ENCODE measurements around the gene BSN. TPM values are rescaled to one million over a fixed set of nuclear protein-coding genes. Genes with fewer than 3 reads are reported as not detected.

Gene BSN
- polyA plus RNA-seq (2013, experiment 1 of 4): 0.72 TPM
- polyA plus RNA-seq (2013, experiment 2 of 4): 0.76 TPM
- 0.69 TPM for polyA plus RNA-seq (2013, experiment 3 of 4)
- polyA plus RNA-seq (2013, experiment 4 of 4): 0.97 TPM

GRCh38 chr3:49553692-49554632 is at the start of gene BSN:
BSN (plus strand) TSS chr3:49554477; CDS start chr3:49554603, 126 bp downstream.
- H3K9me3 ChIP-seq (ENCODE audit: control insufficient read depth, low read length): no peaks in the 10 kb centered on the region
- peak within 1 kb of the TSS; percentile 82 for H3K4me3 ChIP-seq (ENCODE audit: insufficient read depth, low read depth, low read length)
- H3K27me3 ChIP-seq (ENCODE audit: control insufficient read depth, insufficient read depth, low read length, poor library complexity, severe bottlenecking): peaks cover 26% of the 10 kb centered on the region
- WGBS, 2 experiments: 3% methylated on average over 76 of the region's 76 CpGs
- H3K27ac ChIP-seq (ENCODE audit: insufficient read depth, low read depth, low read length, poor library complexity, severe bottlenecking): peak within 1 kb of the TSS; percentile 61
- H3K4me1 ChIP-seq (ENCODE audit: control insufficient read depth, insufficient read depth, low read length): peaks cover 9% of the 10 kb centered on the region
- H3K36me3 ChIP-seq (ENCODE audit: control insufficient read depth, insufficient read depth, low read length): no peaks in the 10 kb centered on the region

GRCh38 chr3:49506906-49507305 is 47.4 kb upstream of the BSN start:
- H3K9me3 ChIP-seq (ENCODE audit: control insufficient read depth, low read length): no peaks in the 10 kb centered on the region

GRCh38 chr3:49509028-49509561 is 45.2 kb upstream of the BSN start:
- 50% methylated on average over 2 of the region's 2 CpGs for WGBS, 2 experiments
- Histone ChIP-seq H3K4me1 (ENCODE audit: control insufficient read depth, insufficient read depth, low read length) (no peaks in the 10 kb centered on the region), H3K4me3 (ENCODE audit: insufficient read depth, low read depth, low read length) (no peak overlapping the region), H3K9me3 (ENCODE audit: control insufficient read depth, low read length) (no peaks in the 10 kb centered on the region), H3K27ac (ENCODE audit: insufficient read depth, low read depth, low read length, poor library complexity, severe bottlenecking) (no peak overlapping the region), H3K36me3 (ENCODE audit: control insufficient read depth, insufficient read depth, low read length) (peaks cover 19% of the 10 kb centered on the region), H3K27me3 (ENCODE audit: control insufficient read depth, insufficient read depth, low read length, poor library complexity, severe bottlenecking) (no peaks in the 10 kb centered on the region)

More at GRCh38 chr3:49506906-49507305, 47.4 kb upstream of the BSN start:
- 94 to 99% methylated on average over 3 of the region's 3 CpGs for WGBS, 2 experiments
- Histone ChIP-seq H3K36me3 (ENCODE audit: control insufficient read depth, insufficient read depth, low read length) (peaks cover 15% of the 10 kb centered on the region), H3K27me3 (ENCODE audit: control insufficient read depth, insufficient read depth, low read length, poor library complexity, severe bottlenecking) (no peaks in the 10 kb centered on the region), H3K4me3 (ENCODE audit: insufficient read depth, low read depth, low read length) (no peak overlapping the region), H3K4me1 (ENCODE audit: control insufficient read depth, insufficient read depth, low read length) (no peaks in the 10 kb centered on the region), H3K27ac (ENCODE audit: insufficient read depth, low read depth, low read length, poor library complexity, severe bottlenecking) (no peak overlapping the region)

GRCh38 chr3:49511639-49512038 is 42.6 kb upstream of the BSN start:
- peaks cover 29% of the 10 kb centered on the region for H3K36me3 ChIP-seq (ENCODE audit: control insufficient read depth, insufficient read depth, low read length)
- no peaks in the 10 kb centered on the region for H3K27me3 ChIP-seq (ENCODE audit: control insufficient read depth, insufficient read depth, low read length, poor library complexity, severe bottlenecking)
- WGBS, 2 experiments: 100% methylated on average over 1 of the region's 2 CpGs
- H3K4me1 ChIP-seq (ENCODE audit: control insufficient read depth, insufficient read depth, low read length): no peaks in the 10 kb centered on the region
- H3K4me3 ChIP-seq (ENCODE audit: insufficient read depth, low read depth, low read length): no peak overlapping the region
- H3K9me3 ChIP-seq (ENCODE audit: control insufficient read depth, low read length): no peaks in the 10 kb centered on the region
- no peak overlapping the region for H3K27ac ChIP-seq (ENCODE audit: insufficient read depth, low read depth, low read length, poor library complexity, severe bottlenecking)

- Histone ChIP-seq H3K36me3 (ENCODE audit: control insufficient read depth, insufficient read depth, low read length) (peaks cover 29% of the 10 kb centered on the region), H3K27ac (ENCODE audit: insufficient read depth, low read depth, low read length, poor library complexity, severe bottlenecking) (no peak overlapping the region), H3K9me3 (ENCODE audit: control insufficient read depth, low read length) (no peaks in the 10 kb centered on the region), H3K27me3 (ENCODE audit: control insufficient read depth, insufficient read depth, low read length, poor library complexity, severe bottlenecking) (no peaks in the 10 kb centered on the region), H3K4me3 (ENCODE audit: insufficient read depth, low read depth, low read length) (no peak overlapping the region), H3K4me1 (ENCODE audit: control insufficient read depth, insufficient read depth, low read length) (no peaks in the 10 kb centered on the region)
- 100% methylated on average over 1 of the region's 1 CpG for WGBS, 2 experiments
These were observed 41.4 kb upstream of the BSN start for GRCh38 chr3:49512781-49513355.

GRCh38 chr3:49513494-49514124 is 40.7 kb upstream of the BSN start:
- Histone ChIP-seq H3K27ac (ENCODE audit: insufficient read depth, low read depth, low read length, poor library complexity, severe bottlenecking) (no peak overlapping the region), H3K36me3 (ENCODE audit: control insufficient read depth, insufficient read depth, low read length) (peaks cover 29% of the 10 kb centered on the region)
- 90 to 93% methylated on average over 4 of the region's 4 CpGs for WGBS, 2 experiments

GRCh38 chr3:49518016-49518415 is 36.3 kb upstream of the BSN start:
- 95% methylated on average over 3 of the region's 3 CpGs for WGBS, 2 experiments
- Histone ChIP-seq H3K27ac (ENCODE audit: insufficient read depth, low read depth, low read length, poor library complexity, severe bottlenecking) (no peak overlapping the region), H3K9me3 (ENCODE audit: control insufficient read depth, low read length) (no peaks in the 10 kb centered on the region)

More at GRCh38 chr3:49513494-49514124, 40.7 kb upstream of the BSN start:
- Histone ChIP-seq H3K4me1 (ENCODE audit: control insufficient read depth, insufficient read depth, low read length) (no peaks in the 10 kb centered on the region), H3K4me3 (ENCODE audit: insufficient read depth, low read depth, low read length) (no peak overlapping the region), H3K9me3 (ENCODE audit: control insufficient read depth, low read length) (no peaks in the 10 kb centered on the region), H3K27me3 (ENCODE audit: control insufficient read depth, insufficient read depth, low read length, poor library complexity, severe bottlenecking) (no peaks in the 10 kb centered on the region)

GRCh38 chr3:49518441-49518840 is 35.8 kb upstream of the BSN start:
- no peak overlapping the region for H3K4me3 ChIP-seq (ENCODE audit: insufficient read depth, low read depth, low read length)
- no peaks in the 10 kb centered on the region for H3K9me3 ChIP-seq (ENCODE audit: control insufficient read depth, low read length)
- WGBS, 2 experiments: 95 to 96% methylated on average over 5 of the region's 5 CpGs
- peaks cover 13% of the 10 kb centered on the region for H3K4me1 ChIP-seq (ENCODE audit: control insufficient read depth, insufficient read depth, low read length)
- H3K27ac ChIP-seq (ENCODE audit: insufficient read depth, low read depth, low read length, poor library complexity, severe bottlenecking): no peak overlapping the region
- H3K27me3 ChIP-seq (ENCODE audit: control insufficient read depth, insufficient read depth, low read length, poor library complexity, severe bottlenecking): no peaks in the 10 kb centered on the region
- peaks cover 10% of the 10 kb centered on the region for H3K36me3 ChIP-seq (ENCODE audit: control insufficient read depth, insufficient read depth, low read length)

More at GRCh38 chr3:49518016-49518415, 36.3 kb upstream of the BSN start:
- no peak overlapping the region for H3K4me3 ChIP-seq (ENCODE audit: insufficient read depth, low read depth, low read length)
- H3K4me1 ChIP-seq (ENCODE audit: control insufficient read depth, insufficient read depth, low read length): peaks cover 13% of the 10 kb centered on the region
- H3K36me3 ChIP-seq (ENCODE audit: control insufficient read depth, insufficient read depth, low read length): peaks cover 14% of the 10 kb centered on the region
- no peaks in the 10 kb centered on the region for H3K27me3 ChIP-seq (ENCODE audit: control insufficient read depth, insufficient read depth, low read length, poor library complexity, severe bottlenecking)

GRCh38 chr3:49519296-49519695 is 35.0 kb upstream of the BSN start:
- peak overlapping the region; percentile 47 for H3K27ac ChIP-seq (ENCODE audit: insufficient read depth, low read depth, low read length, poor library complexity, severe bottlenecking)
- WGBS, 2 experiments: 66 to 70% methylated on average over 4 to 6 of the region's 6 CpGs
- no peak overlapping the region for H3K4me3 ChIP-seq (ENCODE audit: insufficient read depth, low read depth, low read length)
- H3K9me3 ChIP-seq (ENCODE audit: control insufficient read depth, low read length): no peaks in the 10 kb centered on the region
- H3K36me3 ChIP-seq (ENCODE audit: control insufficient read depth, insufficient read depth, low read length): peaks cover 14% of the 10 kb centered on the region
- H3K4me1 ChIP-seq (ENCODE audit: control insufficient read depth, insufficient read depth, low read length): peaks cover 13% of the 10 kb centered on the region
- H3K27me3 ChIP-seq (ENCODE audit: control insufficient read depth, insufficient read depth, low read length, poor library complexity, severe bottlenecking): no peaks in the 10 kb centered on the region

All from ectodermal cell (in vitro differentiated cells).